Measurements from ENCODE around the gene NAV2. TPM values are rescaled to one million over a fixed set of nuclear protein-coding genes. Genes with fewer than 3 reads are reported as not detected.

NAV2 gene
- total RNA-seq, 1 experiment from 2014 or later: 22.7 TPM

DNA sequence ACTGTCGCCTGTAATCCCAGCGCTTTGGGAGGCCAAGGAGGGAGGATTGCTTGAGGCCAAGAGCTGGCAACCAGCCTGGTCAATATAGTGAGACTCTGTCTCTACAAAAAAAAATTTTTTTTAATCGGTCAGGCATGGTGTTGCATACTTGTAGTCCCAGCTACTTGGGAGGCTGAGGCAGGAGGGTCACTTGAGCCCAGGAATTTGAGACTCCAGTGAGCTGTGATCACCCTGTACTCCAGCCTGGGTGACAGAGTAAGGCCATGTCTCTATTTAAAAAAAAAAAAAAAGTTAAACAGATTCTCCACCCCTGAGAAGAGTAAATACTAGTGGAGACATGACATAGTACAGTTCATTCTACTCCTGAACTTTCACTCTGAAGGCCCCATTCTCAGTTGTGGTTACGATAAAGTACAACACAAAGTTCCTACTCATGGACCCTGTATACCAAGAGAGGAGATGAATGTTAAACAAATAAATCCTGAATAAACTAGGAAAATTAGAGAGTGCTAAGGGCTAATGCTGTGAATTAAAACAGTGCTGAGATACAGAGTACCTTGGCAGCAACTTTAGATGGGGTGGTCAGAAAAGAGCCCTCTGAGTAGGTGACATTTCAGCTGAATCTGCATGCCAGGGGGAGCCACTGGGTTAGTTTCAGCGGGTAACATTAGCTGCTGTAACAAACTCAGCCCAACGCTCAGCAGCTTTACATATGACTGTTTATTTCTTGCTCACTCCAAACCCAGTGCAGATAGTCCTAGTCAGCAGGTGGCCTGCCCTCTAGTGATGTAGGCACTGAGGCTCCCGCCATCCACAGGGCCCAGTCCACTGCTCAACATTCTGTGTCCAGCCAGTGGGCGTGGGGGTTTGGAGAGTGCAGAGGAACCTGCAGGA, 372.5 kb downstream of the NAV2 start:
- in situ Hi-C loops (cut with HindIII; ENCODE audit: low pct_unique_long_range_greater_than_20kb, low sequenced_read_pairs) (no loop called here), intact Hi-C loops (cut with micrococcal nuclease; ENCODE audit: unreplicated experiment) (no loop called here)
- Histone ChIP-seq H3K36me3 (ENCODE audit: control insufficient read depth, insufficient read depth, low read length) (no peaks in the 10 kb centered on the region), H3K27ac (ENCODE audit: low read length) (no peak overlapping the region), H3K9me3 (ENCODE audit: control insufficient read depth, insufficient read depth, low read depth, low read length) (no peaks in the 10 kb centered on the region), H3K27me3 (ENCODE audit: control insufficient read depth, insufficient read depth, low read length) (no peaks in the 10 kb centered on the region), H3K4me1 (ENCODE audit: control insufficient read depth, insufficient read depth, low read length) (no peaks in the 10 kb centered on the region), H3K4me3 (ENCODE audit: low read depth in 2 of 2, low read length in 2 of 2) (no peak overlapping the region)
- TF ChIP-seq, protein P1, sequence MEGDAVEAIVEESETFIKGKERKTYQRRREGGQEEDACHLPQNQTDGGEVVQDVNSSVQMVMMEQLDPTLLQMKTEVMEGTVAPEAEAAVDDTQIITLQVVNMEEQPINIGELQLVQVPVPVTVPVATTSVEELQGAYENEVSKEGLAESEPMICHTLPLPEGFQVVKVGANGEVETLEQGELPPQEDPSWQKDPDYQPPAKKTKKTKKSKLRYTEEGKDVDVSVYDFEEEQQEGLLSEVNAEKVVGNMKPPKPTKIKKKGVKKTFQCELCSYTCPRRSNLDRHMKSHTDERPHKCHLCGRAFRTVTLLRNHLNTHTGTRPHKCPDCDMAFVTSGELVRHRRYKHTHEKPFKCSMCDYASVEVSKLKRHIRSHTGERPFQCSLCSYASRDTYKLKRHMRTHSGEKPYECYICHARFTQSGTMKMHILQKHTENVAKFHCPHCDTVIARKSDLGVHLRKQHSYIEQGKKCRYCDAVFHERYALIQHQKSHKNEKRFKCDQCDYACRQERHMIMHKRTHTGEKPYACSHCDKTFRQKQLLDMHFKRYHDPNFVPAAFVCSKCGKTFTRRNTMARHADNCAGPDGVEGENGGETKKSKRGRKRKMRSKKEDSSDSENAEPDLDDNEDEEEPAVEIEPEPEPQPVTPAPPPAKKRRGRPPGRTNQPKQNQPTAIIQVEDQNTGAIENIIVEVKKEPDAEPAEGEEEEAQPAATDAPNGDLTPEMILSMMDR (IDR thresholded peaks at IDR 0.05): no peak
- ChIA-PET POLR2A (no interaction called here), CTCF (no interaction called here)
- ATAC-seq (no peak; the same call in 1 of the 2 replicates), DNase-seq (ENCODE audit: low read depth, low spot score) (no peak)
- no TSS peak for BruUV-seq (replicated peaks)

DNA sequence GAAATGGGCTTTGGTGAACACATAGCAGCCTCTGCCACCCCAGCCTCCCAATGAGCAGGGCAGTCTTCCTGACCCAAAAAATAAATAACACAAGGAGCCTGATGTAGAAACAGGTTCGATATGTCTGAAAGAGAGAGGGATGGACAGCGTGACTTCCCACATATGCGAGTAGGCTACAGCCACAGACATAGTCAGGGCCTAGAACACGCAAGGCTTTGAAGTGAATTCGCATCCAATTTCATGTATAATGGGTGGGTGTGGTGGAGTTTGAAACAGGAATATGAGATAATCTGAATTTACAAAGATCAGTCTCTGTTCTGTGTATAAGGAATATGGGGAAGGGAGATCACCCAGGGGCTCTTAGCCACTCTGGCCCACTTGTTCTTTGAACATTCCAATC, 373.3 kb downstream of the NAV2 start:
- Histone ChIP-seq H3K27ac (ENCODE audit: low read length) (no peak overlapping the region), H3K9me3 (ENCODE audit: control insufficient read depth, insufficient read depth, low read depth, low read length) (no peaks in the 10 kb centered on the region), H3K27me3 (ENCODE audit: control insufficient read depth, insufficient read depth, low read length) (no peaks in the 10 kb centered on the region), H3K4me1 (ENCODE audit: control insufficient read depth, insufficient read depth, low read length) (no peaks in the 10 kb centered on the region), H3K36me3 (ENCODE audit: control insufficient read depth, insufficient read depth, low read length) (no peaks in the 10 kb centered on the region), H3K4me3 (ENCODE audit: low read depth in 2 of 2, low read length in 2 of 2) (no peak overlapping the region)
- in situ Hi-C loops (cut with HindIII; ENCODE audit: low pct_unique_long_range_greater_than_20kb, low sequenced_read_pairs) (no loop called here), intact Hi-C loops (cut with micrococcal nuclease; ENCODE audit: unreplicated experiment) (no loop called here)
- ChIA-PET POLR2A (no interaction called here), CTCF (no interaction called here)
- TF ChIP-seq TCF7L2 (IDR thresholded peaks at IDR 0.05; ENCODE audit: low read depth, low read length) (no peak), SIN3A (IDR thresholded peaks at IDR 0.05; ENCODE audit: borderline replicate concordance, insufficient read depth, low read depth, low read length) (no peak), POLR2AphosphoS5 (IDR thresholded peaks at IDR 0.05; ENCODE audit: low read depth, low read length) (no peak)
- TF ChIP-seq, protein P2, sequence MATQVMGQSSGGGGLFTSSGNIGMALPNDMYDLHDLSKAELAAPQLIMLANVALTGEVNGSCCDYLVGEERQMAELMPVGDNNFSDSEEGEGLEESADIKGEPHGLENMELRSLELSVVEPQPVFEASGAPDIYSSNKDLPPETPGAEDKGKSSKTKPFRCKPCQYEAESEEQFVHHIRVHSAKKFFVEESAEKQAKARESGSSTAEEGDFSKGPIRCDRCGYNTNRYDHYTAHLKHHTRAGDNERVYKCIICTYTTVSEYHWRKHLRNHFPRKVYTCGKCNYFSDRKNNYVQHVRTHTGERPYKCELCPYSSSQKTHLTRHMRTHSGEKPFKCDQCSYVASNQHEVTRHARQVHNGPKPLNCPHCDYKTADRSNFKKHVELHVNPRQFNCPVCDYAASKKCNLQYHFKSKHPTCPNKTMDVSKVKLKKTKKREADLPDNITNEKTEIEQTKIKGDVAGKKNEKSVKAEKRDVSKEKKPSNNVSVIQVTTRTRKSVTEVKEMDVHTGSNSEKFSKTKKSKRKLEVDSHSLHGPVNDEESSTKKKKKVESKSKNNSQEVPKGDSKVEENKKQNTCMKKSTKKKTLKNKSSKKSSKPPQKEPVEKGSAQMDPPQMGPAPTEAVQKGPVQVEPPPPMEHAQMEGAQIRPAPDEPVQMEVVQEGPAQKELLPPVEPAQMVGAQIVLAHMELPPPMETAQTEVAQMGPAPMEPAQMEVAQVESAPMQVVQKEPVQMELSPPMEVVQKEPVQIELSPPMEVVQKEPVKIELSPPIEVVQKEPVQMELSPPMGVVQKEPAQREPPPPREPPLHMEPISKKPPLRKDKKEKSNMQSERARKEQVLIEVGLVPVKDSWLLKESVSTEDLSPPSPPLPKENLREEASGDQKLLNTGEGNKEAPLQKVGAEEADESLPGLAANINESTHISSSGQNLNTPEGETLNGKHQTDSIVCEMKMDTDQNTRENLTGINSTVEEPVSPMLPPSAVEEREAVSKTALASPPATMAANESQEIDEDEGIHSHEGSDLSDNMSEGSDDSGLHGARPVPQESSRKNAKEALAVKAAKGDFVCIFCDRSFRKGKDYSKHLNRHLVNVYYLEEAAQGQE (IDR thresholded peaks at IDR 0.05; ENCODE audit: insufficient read depth in 1 of 2, low read depth in 2 of 2, low read length in 1 of 2): no peak
- TF ChIP-seq, protein P1 (IDR thresholded peaks at IDR 0.05): no peak
- ATAC-seq (no peak), DNase-seq (ENCODE audit: low read depth, low spot score) (no peak)
- no TSS peak for BruUV-seq (replicated peaks)
